ENCODE data around the gene FBXW5. TPM values are rescaled to one million over a fixed set of nuclear protein-coding genes. Genes with fewer than 3 reads are reported as not detected.
A peak's percentile ranks its signal among the peaks of the same experiment; 100 is the strongest.

Gene FBXW5
- polyA plus RNA-seq, 3 donors from 2014 or later, result 120 to 211 (median 120) TPM

DNA sequence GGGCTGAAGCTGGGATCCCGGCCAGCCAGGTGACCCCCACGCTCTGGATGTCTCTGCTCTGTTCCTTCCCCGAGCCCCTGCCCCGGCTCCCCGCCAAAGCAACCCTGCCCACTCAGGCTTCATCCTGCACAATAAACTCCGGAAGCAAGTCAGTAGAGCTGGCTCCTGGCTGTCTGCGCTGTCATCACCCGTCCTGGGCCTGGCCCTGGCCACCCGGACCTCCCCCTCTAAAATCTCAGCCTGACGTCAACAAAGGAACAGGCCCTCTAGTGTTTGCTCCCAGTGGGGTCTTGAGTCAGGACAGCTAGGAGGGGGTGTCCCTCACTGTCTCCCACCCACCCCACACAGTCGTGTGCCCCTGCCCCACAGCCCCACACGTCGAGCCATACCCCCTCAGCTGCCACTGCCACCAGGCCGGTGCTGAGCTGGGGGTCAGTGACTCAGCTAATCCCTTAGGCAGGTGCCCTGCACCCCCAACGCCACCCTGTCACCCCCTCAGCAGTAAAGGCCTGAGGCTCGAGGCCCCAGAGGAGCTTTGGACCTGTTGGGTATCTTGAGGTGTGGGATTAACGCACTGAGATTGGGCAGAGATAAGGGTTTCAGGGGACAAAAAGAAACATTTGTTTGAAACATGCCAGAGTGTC, 37.2 kb upstream of the FBXW5 start:
- no peak for DNase-seq
- peaks cover 2 to 9% (median 5%) of the 10 kb centered on the region in 3 donors for H3K27me3 Mint-ChIP-seq (ENCODE audit: low read depth in 3 of 3)
- H3K4me1 Mint-ChIP-seq, result peaks cover 7 to 10% of the 10 kb centered on the region in 2 donors
- H3K27ac Mint-ChIP-seq, result no peak overlapping the region
- H3K4me3 Mint-ChIP-seq, result no peak overlapping the region
- H3K36me3 Mint-ChIP-seq, result peaks cover 0 to 5% (median 4%) of the 10 kb centered on the region in 3 donors
- H3K9me3 Mint-ChIP-seq, result no peaks in the 10 kb centered on the region

DNA sequence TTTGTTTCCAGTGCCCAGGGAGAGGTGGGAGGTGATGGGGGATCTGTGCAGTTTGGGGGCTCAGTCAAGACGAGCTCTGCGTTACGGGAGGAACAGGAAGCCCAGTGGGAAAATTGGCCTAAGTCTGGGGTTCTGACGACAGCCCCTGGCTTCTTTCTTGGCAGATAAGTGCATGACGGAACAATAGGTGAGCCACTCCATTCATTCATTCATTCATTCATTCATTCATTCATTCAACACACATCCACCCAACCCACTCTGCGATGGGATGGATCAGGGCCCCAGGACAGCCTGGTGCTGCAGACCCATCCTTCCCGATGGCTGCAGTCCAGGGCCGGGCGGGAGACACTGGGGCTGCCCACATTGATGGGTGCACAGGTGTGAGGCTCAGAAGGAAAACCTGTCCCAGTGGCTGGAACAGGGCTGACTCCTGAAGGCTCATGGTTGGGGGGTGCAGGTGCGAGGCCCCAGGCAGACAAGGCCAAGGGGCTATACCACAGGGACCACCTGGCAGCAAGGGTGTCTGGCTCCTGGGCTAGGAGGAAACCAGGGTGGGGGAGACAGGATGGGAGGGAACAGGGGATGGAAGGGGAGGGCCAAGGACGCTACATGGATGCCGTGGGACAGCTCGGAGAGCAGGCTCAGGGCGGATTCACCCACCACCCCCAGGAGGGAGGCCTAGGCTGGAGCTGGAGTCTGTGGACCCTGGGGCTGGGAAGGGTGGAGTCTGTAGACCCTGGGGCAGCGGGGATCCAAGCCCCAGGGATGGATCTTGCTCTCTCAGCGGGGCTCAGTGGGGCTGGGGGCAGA, 36.3 kb upstream of the FBXW5 start:
- H3K9me3 Mint-ChIP-seq, result no peaks in the 10 kb centered on the region
- DNase-seq, result no peak
- H3K4me3 Mint-ChIP-seq, result no peak overlapping the region
- H3K27ac Mint-ChIP-seq, result no peak overlapping the region
- peaks cover 2 to 6% (median 5%) of the 10 kb centered on the region in 3 donors for H3K27me3 Mint-ChIP-seq (ENCODE audit: low read depth in 3 of 3)
- peaks cover 13 to 18% of the 10 kb centered on the region in 2 donors for H3K4me1 Mint-ChIP-seq
- H3K36me3 Mint-ChIP-seq, result peaks cover 0 to 5% (median 4%) of the 10 kb centered on the region in 3 donors

DNA sequence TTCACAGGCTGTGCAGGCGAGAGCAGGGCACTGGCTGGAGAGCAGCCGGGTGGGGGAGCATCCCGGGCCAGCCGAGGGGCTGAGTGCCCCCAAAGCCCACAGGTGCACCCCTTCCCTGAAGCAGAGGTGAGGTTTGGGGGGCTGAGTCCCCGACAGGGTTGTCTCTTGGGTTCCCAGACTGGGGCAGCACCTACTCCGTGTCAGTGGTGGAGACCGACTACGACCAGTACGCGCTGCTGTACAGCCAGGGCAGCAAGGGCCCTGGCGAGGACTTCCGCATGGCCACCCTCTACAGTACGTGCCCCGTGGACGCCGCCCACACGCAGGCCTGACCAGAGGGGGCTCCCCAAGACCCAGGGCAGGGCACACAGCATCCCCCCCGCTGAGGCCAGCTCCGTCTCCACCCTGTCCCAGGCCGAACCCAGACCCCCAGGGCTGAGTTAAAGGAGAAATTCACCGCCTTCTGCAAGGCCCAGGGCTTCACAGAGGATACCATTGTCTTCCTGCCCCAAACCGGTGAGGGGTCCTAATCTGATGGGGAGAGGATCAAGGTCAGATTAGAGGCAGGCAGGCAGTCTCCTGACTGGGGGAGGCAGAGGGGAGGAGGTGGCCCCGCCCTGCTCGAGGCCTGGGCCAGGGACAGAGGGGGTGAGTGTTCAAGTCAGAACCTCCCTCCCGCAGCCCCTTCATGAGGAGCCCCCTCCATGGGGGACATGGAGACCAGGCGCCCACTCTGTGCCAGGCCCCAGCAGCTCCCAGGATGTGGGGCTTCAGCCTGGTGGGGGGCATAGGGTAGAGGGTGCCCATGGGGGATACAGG, 35.4 kb upstream of the FBXW5 start:
- Mint-ChIP-seq H3K27ac (peak overlapping the region in 1 of 6 donors; percentile 40), H3K27me3 (ENCODE audit: low read depth in 3 of 3) (peaks cover 2 to 6% (median 5%) of the 10 kb centered on the region in 3 donors), H3K4me3 (no peak overlapping the region), H3K36me3 (peaks cover 0 to 5% (median 4%) of the 10 kb centered on the region in 3 donors), H3K9me3 (no peaks in the 10 kb centered on the region), H3K4me1 (peaks cover 22 to 27% of the 10 kb centered on the region in 2 donors)
- no peak for DNase-seq

DNA sequence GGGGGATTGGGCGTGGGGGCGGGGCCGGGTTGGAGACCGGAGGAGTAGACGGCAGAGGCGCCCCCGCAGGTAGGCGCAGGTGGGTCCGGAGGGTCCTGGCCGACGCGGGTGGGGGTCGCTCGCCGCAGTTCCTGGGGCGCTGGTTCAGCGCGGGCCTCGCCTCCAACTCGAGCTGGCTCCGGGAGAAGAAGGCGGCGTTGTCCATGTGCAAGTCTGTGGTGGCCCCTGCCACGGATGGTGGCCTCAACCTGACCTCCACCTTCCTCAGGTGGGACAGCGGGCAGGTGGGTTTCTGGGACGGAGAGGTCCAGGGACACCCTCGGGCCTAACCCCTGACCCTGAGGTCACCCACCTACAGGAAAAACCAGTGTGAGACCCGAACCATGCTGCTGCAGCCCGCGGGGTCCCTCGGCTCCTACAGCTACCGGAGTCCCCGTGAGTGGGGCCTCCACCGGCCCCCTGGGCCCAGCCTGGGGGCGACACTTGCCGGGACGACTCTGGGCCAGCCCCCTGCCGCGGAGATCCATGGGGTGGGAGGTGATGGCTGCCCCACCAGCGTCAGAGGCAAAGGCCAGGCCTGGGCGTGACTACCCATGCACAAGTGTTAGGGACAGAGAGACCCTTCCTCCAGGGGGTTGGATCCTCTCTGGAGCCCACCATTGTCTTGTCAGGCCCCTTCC, 34.5 kb upstream of the FBXW5 start:
- H3K27ac Mint-ChIP-seq, result no peak overlapping the region
- peaks cover 0 to 3% (median 3%) of the 10 kb centered on the region in 3 donors for H3K36me3 Mint-ChIP-seq
- peaks cover 2 to 5% (median 5%) of the 10 kb centered on the region in 3 donors for H3K27me3 Mint-ChIP-seq (ENCODE audit: low read depth in 3 of 3)
- H3K4me3 Mint-ChIP-seq, result no peak overlapping the region
- no peaks in the 10 kb centered on the region for H3K9me3 Mint-ChIP-seq
- H3K4me1 Mint-ChIP-seq, result peaks cover 25 to 36% of the 10 kb centered on the region in 2 donors
- no peak for DNase-seq

DNA sequence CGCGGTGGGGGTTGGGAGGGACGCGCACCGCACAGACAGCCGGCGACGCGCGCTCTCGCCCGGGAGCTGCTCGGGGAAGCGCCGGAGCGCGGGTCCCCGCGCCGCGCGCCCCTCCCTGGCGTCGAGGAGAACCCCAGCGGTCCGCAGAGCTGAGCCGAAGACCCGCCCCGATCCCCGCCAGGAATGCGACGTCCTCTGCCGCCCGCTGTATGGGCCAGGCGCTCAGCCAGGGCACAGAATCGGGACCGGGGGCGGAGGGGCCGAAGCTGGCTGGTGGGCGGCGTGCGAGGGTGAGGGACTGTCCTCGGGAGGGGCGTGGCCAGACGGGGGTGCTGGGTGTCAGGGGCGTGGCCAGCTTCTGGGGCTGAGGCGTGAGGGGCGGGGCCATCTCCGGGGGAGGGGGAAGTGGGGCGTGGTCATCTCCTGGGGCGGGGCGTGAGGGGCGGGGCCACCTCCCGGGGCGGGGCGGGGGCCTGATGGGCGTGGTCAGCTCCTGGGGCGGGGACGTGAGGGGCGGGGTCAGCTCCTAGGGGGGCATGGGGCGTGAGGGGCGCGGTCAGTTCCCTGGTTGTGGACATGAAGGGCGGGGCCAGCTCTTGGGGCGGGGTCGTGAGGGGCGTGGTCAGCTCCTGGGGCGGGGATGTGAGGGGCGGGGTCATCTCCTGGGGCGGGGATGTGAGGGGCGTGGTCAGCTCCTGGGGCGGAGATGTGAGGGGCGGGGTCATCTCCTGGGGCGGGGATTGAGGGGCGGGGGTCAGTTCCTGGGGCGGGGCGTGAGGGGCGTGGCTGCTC, 33.7 kb upstream of the FBXW5 start:
- Mint-ChIP-seq H3K4me1 (peaks cover 20 to 35% of the 10 kb centered on the region in 2 donors), H3K36me3 (no peaks in the 10 kb centered on the region), H3K27ac (peak overlapping the region in 3 of 6 donors; percentile 20 to 73 (median 57)), H3K27me3 (ENCODE audit: low read depth in 3 of 3) (peaks cover 0 to 3% (median 2%) of the 10 kb centered on the region in 3 donors), H3K9me3 (no peaks in the 10 kb centered on the region), H3K4me3 (peak overlapping the region; percentile 68 to 80 (median 71))
- peak; percentile 84 to 87 (median 84) for DNase-seq

DNA sequence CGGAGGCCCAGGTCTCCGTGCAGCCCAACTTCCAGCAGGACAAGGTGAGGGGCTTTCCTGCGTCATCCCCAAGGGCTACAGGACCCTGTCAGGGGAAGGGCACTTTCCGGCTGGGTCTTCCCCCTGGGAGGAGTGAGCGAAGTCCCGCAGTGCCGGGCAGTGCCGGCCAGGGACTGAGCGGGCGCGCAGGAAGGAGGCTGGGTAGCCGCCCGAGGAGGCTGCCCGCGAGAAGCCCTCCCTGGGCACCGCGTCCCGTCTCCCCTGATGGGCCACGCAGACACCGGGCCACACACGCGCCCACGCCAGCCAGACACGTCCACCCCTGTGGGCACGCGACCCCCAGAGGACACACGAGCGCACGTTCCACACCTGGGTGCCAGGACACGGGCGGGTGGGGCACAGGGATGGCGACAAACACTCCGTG, 33.1 kb upstream of the FBXW5 start:
- peaks cover 20 to 35% of the 10 kb centered on the region in 2 donors for H3K4me1 Mint-ChIP-seq
- no peaks in the 10 kb centered on the region for H3K9me3 Mint-ChIP-seq
- no peak for DNase-seq
- peaks cover 0 to 3% (median 2%) of the 10 kb centered on the region in 3 donors for H3K27me3 Mint-ChIP-seq (ENCODE audit: low read depth in 3 of 3)
- H3K27ac Mint-ChIP-seq, result peak overlapping the region in 5 of 6 donors; percentile 20 to 59 (median 53)
- no peaks in the 10 kb centered on the region for H3K36me3 Mint-ChIP-seq
- H3K4me3 Mint-ChIP-seq, result peak overlapping the region; percentile 62 to 80 (median 68)

DNA sequence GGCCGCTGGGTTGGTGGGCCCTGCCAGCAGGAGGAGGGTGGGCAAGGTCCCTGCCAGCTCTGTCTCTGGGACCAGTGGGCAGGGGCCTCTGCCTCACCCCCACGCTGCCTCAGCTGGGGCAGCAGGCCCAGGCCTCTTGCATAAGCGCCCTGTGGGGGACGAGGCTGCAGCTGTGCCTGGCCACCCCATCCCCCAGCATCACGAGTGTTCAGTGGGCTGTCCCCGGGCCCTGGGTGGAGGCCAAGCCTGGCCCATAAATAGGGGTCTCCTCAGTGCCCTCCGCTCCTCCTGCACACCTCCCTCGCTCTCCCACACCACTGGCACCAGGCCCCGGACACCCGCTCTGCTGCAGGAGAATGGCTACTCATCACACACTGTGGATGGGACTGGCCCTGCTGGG, 32.7 kb upstream of the FBXW5 start, which contains the start of gene PTGDS:
Gene PTGDS (plus strand): TSS at position 282 of the 400 bp plus-strand sequence. CDS start 75 bp downstream, at position 357.
- Mint-ChIP-seq H3K9me3 (no peaks in the 10 kb centered on the region), H3K27me3 (ENCODE audit: low read depth in 3 of 3) (peaks cover 0 to 3% (median 2%) of the 10 kb centered on the region in 3 donors), H3K36me3 (no peaks in the 10 kb centered on the region), H3K4me3 (peak within 1 kb of the TSS; percentile 74 to 85 (median 83)), H3K27ac (peak within 1 kb of the TSS; percentile 51 to 86 (median 82)), H3K4me1 (peaks cover 20 to 35% of the 10 kb centered on the region in 2 donors)
- DNase-seq, result no peak

DNA sequence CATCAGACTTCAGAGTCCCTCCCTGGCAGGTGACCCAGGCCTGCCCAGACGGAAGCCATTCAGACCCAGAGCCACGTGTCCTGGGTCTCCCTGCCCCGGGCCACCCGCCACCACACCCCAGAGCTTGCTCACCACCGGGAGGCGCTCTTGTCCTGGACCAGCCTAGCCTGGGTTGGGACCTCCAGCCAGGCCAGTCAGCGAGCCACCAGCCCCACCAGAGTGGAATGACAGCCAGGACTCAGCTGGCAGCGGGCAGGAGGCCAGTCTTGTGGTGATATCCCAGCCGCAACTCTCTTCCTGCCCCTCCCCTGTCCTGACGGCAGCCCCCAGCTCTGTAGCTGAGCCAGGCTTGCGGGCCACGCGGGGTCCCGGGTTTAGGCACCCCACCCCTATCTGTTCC, 31.1 kb upstream of the FBXW5 start:
- Mint-ChIP-seq H3K4me3 (peak overlapping the region; percentile 74 to 85 (median 83)), H3K4me1 (peaks cover 20 to 36% of the 10 kb centered on the region in 2 donors), H3K36me3 (no peaks in the 10 kb centered on the region), H3K27ac (peak overlapping the region; percentile 59 to 86 (median 79)), H3K27me3 (ENCODE audit: low read depth in 3 of 3) (peaks cover 0 to 3% (median 0%) of the 10 kb centered on the region in 3 donors), H3K9me3 (no peaks in the 10 kb centered on the region)
- peak; percentile 62 to 70 (median 66) for DNase-seq

DNA sequence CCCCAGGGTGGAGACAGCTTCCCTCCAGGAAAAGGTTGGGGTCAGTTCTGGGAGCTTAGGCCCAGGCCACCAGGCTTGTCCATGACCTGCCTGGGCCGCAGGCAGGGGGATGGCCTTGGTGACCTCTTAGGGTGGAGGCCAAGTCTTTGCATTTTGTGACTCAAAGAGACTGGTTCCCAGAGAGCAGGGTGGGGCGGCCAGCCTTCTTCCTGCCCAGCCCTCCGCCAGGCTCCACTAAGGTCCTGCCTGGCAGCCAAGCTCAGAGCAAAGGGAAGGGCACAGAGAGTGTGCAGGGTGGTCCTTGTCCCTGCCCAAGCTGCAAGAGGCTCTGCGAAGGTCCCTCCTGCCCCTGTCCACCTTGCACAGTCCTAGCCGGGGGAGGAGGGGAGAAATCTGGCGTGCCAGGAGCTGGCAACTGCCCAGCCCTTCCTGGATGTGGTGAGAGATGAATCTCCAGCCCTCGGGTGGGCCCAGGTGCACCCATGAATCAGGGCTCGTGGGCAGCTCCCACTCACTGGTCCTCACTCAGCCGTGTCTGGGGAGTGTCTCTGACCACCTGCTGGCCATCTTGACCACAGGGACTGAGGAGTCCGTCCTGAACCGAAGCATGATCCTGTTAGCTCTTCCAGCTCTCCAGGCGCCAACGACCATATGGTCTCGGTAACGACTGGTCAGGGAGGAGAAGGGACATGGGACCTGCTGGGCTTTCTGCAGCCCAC, 30.4 kb upstream of the FBXW5 start:
- Mint-ChIP-seq H3K27ac (peak overlapping the region; percentile 59 to 86 (median 79)), H3K36me3 (no peaks in the 10 kb centered on the region), H3K4me1 (peaks cover 20 to 36% of the 10 kb centered on the region in 2 donors), H3K9me3 (no peaks in the 10 kb centered on the region), H3K4me3 (peak overlapping the region; percentile 74 to 85 (median 83)), H3K27me3 (ENCODE audit: low read depth in 3 of 3) (peaks cover 0 to 3% (median 0%) of the 10 kb centered on the region in 3 donors)
- DNase-seq, result no peak

DNA sequence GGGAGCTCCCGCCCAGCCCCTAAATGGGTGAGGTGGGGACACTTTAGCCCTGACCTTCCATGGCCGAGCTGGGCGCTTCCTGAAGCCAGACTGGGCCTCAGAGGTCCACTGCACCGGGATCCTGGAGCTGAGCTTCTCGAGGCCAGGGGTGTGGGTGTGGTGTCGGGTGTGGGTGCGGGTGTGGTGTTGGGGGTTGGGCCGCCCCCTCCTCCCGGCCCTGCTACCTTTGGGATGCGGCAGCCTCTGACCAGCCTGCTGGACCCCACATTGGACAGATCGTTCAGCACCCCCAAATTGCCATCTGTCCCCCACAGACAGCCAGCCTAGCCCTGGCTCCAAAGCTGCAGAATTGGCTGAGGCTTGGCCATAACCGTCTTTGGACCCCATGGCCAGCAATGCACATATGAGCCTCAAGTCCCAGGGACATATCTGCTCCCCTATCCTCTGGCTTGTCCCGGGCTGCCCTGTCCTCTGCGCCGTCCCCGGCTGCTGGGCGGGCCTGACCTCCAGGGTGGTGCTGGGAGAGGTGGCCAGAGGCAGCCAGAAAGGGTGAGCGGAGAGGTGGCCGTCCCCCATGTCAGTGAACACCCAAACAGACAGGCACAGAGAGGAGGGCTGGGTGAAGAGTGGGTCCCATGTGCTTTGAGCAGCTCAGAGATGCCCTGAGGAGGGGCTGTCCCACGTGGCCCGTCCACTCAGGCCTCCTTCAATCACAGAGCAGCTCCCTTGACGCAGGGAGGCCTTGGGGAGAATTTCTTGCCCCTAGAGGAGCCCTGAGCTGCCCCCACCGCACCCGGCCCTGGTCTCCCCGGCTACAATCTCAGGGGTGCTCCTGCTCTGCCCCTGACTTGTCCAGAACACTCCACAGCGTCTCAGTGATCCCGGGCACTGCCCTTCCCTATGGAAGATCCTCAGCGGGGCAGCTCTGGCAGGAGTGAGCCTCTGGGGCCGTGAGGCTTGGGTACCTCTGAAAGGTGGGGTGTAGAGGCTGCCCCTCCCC, 29.4 kb upstream of the FBXW5 start:
- Mint-ChIP-seq H3K36me3 (no peaks in the 10 kb centered on the region), H3K4me3 (peak overlapping the region in 3 of 5 donors; percentile 4 to 29 (median 23)), H3K27me3 (ENCODE audit: low read depth in 3 of 3) (peaks cover 0 to 3% (median 0%) of the 10 kb centered on the region in 3 donors), H3K4me1 (peaks cover 20 to 36% of the 10 kb centered on the region in 2 donors), H3K27ac (peak overlapping the region in 2 of 6 donors; percentile 82 to 85), H3K9me3 (no peaks in the 10 kb centered on the region)
- no peak for DNase-seq

DNA sequence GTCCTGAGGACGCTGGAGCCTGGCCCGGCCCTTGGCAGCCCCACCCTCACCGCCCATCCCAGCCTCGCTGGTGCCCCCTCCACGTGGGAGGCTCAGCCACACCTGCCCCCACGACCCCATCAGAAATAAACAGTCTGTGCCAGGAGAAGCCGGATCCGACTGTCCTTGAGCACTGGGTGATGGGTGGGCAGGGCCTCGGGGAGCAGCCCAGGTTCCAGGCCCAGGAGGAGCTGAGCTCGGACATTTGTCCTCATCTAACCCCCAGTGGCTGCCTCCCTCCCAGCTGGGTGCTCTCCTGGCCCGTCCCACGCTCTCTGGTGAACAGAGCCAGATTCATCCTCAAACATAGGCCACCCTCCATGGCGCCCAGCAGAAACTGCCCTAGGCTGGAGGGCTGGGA, 28.2 kb upstream of the FBXW5 start:
- DNase-seq, result no peak
- Mint-ChIP-seq H3K4me3 (no peak overlapping the region), H3K36me3 (no peaks in the 10 kb centered on the region), H3K27me3 (ENCODE audit: low read depth in 3 of 3) (peaks cover 0 to 3% (median 0%) of the 10 kb centered on the region in 3 donors), H3K9me3 (no peaks in the 10 kb centered on the region), H3K4me1 (peaks cover 20 to 36% of the 10 kb centered on the region in 2 donors), H3K27ac (no peak overlapping the region)
